GM18867 (cell line): ENCODE measurements around the gene ATP11A.

Experiments
- ATAC-seq: cut with Tn5 transposase; IDR thresholded peaks from one replicate; pipeline ENCODE4 v1.9.1; 2021; ENCODE audit warnings: mild to moderate bottlenecking, moderate library complexity; ENCODE audit not compliant: unreplicated experiment

Gene ATP11A

GRCh38 chr13:112899281-112900225 lies 209.7 kb downstream of the ATP11A start:
- no peak for ATAC-seq

- ATAC-seq = no peak
Observed at GRCh38 chr13:112900226-112900600, 210.4 kb downstream of the ATP11A start.

- ATAC-seq = no peak
Observed at GRCh38 chr13:112900691-112901091, 210.9 kb downstream of the ATP11A start.

DNA sequence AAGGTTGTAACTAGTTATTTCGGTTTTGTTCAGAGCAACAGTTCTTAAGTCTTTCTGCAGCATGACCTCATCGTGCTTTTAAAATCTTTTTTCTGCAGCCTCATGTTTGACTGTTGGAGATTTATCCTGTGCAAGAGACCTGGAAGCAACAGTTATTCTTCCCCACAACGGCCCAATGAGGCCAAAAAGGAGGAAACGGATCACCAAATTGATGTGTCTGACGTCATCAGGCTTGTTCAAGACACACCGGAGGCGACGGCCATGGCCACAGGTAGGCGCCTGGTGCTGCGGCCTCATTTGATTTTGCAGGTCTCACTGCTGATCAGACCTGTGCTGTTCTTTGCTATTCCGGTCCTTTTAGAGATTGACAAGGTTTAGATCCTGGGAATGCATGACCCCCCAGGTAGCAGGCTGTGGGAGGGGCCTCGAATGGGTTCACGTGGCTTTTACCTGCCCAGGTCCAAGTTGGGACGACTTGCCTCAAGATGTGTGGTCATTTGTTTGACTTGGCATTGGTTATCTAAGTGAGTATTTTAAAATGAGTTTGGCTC lies 212.3 kb downstream of the ATP11A start:
- ATAC-seq = no peak

GRCh38 chr13:112902669-112903068 lies 212.8 kb downstream of the ATP11A start:
- no peak for ATAC-seq

DNA sequence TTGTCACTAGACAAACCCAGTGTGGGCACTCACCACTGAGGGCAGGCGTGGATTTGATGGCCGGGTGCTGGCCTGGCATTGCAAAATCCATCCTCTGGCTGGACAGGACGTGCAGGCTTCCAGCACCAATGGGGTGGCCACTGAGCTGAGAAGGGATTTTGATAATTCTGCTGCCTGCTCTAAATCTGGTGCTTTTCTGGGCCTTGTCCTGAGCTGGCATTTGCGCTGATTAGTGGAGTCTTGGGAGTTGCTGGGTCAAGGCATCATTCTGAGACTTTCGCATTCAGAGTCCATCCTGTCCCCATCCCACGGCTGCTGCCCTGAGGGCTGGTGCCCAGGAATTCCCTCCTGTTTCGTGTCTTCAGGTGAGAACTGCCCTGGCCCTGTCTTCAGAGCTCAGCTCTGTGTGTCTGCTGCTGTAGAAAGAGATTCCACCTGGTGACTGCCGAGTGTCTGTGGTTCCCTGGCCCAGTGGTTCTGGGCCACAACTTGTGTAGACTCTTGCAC lies 213.3 kb downstream of the ATP11A start:
- no peak for ATAC-seq

DNA sequence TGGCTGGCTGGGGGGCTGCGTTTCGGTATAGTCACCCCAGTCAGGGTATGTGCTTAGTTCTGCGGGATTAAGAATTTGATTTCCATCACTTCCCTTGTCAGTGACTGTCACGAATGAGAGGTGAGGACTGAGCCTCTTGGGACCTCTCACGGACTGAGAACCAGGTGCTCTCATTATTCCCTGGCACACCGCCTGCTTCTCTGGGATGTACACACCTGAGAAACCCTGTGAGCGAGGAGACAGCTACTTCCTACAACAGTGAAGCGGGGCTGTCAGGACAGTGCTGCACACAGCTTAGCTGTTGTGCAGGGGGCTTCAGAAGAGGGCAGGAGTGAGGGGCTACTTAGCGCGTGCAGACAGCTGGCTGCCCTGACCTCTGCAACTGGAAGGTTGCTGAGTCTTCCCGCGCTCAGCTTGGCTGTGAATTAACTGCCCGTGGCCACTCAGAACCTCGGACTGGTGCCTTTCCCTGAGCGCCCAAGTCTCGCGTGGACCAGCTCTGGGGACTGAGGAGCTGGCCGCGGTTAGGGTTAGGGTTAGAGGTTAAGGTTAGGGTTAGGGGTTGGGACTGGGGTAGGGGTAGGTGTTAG lies 213.9 kb downstream of the ATP11A start:
- no peak for ATAC-seq

GRCh38 chr13:112904436-112904960 lies 214.7 kb downstream of the ATP11A start:
- ATAC-seq = no peak

GRCh38 chr13:112905086-112905485 lies 215.2 kb downstream of the ATP11A start:
- ATAC-seq = no peak

DNA sequence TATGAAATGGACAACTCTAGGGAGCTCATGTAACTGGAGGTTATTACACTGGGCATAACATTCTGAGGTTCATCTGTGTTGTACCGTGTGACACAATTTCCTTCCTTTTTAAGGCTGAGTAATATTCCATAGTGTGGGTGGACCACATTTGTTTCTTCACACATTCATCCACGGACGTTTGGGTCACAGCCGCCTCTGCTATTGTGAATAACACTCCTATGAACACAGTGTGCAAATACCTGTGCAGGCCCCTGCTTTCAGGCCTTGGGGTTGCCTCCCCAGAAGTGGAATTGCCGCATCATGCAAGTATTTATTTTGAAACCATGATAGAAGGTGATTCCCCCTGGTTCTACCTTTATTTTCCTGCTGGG lies 215.8 kb downstream of the ATP11A start:
- no peak for ATAC-seq

- no peak for ATAC-seq
Observed at GRCh38 chr13:112905990-112906641, 216.3 kb downstream of the ATP11A start.

GRCh38 chr13:112907286-112907685 lies 217.4 kb downstream of the ATP11A start:
- no peak for ATAC-seq

- no peak for ATAC-seq
Observed at GRCh38 chr13:112907871-112908331, 218.1 kb downstream of the ATP11A start.

- ATAC-seq = no peak
Observed at GRCh38 chr13:112908342-112908741, 218.5 kb downstream of the ATP11A start.

DNA sequence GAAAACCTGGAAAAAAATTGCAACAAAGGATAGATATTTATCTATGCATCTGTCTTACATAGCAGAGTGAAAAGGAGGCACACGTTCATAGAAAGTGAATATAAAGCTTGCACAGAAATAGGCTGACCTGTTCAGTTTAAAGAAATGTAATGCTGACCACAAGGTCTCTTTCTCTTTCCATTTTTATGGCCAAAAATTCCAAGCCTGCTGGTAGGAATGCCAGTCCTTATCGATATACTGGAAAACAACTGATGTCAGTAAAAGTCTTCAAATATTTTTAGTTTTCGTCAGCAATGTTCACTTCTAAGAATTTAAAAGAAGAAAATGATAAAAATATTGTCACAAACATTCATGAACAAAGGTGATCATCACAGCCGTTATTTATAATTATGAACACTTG lies 220.2 kb downstream of the ATP11A start:
- ATAC-seq = no peak

DNA sequence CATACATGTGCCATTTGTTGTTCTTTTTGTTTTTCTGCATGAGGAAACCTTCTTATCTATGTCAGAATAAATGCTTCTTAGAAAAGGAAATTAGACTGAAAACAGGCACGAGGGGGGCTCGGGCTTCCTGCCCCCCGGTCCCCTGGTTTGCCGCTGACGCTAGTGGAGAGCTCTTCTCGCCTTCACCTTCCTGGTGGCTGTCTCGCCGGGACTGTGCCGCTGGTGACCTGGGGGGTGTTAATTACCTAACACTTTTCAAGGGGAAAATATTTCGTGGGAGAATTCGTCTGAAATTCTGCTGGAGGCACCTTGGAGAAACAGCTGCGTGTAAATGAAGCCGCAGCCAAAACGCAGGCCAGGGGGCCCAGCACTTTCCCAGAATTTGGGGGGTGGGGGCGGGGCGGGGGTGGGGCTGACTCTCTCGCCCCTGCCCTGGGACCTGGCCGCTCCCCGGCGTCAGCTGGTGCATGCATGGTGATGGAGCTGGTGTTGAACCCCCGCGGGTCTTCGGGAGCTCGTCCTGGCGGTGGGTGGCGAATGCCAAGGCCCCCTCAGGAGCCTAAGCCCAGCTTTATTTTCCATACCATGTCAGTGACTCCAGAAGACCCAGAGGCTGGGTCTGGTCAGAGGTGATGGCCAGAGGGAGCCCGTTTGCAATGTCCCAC lies 220.9 kb downstream of the ATP11A start:
- ATAC-seq = no peak

- no peak for ATAC-seq
Observed at GRCh38 chr13:112911285-112911701, 221.5 kb downstream of the ATP11A start.

DNA sequence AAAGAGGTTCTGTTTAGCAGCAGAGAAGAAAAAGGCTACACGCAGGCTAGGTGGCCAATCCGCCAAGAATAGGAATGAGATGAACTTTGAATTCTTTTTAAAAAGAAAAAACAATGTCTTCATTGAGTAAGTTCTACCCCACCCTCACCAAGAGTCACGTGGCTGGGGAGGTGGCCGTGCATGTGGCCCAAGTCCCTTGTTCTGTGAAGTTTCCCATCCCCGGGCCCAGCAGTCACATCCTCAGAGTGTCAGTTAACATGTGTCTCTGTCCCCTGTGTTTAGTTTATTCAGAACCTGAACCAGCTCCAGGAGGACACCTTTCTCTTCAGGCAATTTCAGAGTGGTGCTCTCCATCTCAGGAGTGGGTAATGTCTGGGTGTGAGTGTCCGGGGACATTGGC lies 222.0 kb downstream of the ATP11A start:
- ATAC-seq = no peak

- no peak for ATAC-seq
Observed at GRCh38 chr13:112912726-112913440, 223.0 kb downstream of the ATP11A start.

DNA sequence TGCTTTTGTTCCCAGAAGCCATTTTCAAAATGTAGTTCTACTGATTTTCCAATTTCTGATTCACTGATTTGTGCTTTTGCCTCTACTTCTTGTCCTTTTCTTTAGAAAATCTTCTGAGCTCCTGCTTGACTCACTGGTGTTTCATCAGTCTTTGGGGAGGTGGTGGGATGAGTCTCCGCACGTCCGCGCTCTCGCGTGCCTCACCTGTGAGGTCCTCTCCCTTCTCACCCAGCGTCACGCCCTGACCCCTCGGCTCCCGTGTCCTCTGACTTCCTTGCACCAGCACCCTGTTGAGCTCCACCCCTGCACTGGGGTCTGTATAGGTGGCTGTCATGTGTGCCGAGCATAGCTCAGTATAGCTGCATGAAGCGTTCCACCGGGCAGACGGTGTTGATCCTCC lies 226.5 kb downstream of the ATP11A start:
- no peak for ATAC-seq
